H1 (cell line): Measurements from ENCODE around the gene BSND. TPM values are rescaled to one million over a fixed set of nuclear protein-coding genes. Genes with fewer than 3 reads are reported as not detected.

Source experiments
- CREB1 ChIP-seq: IDR thresholded peaks from 2 replicates; pipeline ENCODE4 v1.6.1; 2012; ENCODE audit warnings: inconsistent platforms
- GABPA ChIP-seq: IDR thresholded peaks from 2 replicates; pipeline ENCODE4 v1.6.1; 2011; ENCODE audit warnings: mild to moderate bottlenecking, low read length, moderate library complexity, borderline replicate concordance; ENCODE audit not compliant: insufficient read depth
- MAX ChIP-seq: IDR thresholded peaks from 2 replicates; pipeline ENCODE4 v1.6.1; 2012; ENCODE audit warnings: inconsistent platforms
- RNF2 ChIP-seq: fragments of 200-900, 300-1000 bp; sonication (generic); IDR thresholded peaks from 2 replicates; pipeline ENCODE4 v1.7.1; 2016; ENCODE audit warnings: borderline replicate concordance, low read depth, mild to moderate bottlenecking, antibody characterized with exemption, low read length; ENCODE audit not compliant: poor library complexity, severe bottlenecking; ENCODE audit errors: missing control alignments
- TAF1 ChIP-seq: IDR thresholded peaks from 2 replicates; pipeline ENCODE4 v1.6.1; 2011; ENCODE audit warnings: mild to moderate bottlenecking, low read depth, low read length
- TCF12 ChIP-seq: IDR thresholded peaks from 2 replicates; pipeline ENCODE4 v1.6.1; 2011; ENCODE audit warnings: low read depth, mild to moderate bottlenecking, low read length
- ZNF274 ChIP-seq: IDR thresholded peaks from 2 replicates; pipeline ENCODE4 v1.7.0; 2012; ENCODE audit warnings: low read length, borderline replicate concordance; ENCODE audit errors: extremely low read depth
- polyA plus RNA-seq, 7 experiments: library from polyadenylated mRNA; depleted of rRNA in 3 of 7; stranded (reverse) in 5 of 7; unstranded in 2 of 7; fragments of >200 nt in 5 of 7; fragments of 200-250 nt in 2 of 7; gene quantifications; 1 replicate in 5 of 7; 2 replicates in 1 of 7; 4 replicates in 1 of 7; pipeline versions ENCODE4 v1.2.1 to v1.2.3, GENCODE V29; 2011 to 2013; ENCODE audit warnings: missing spikeins in 2 of 7, mixed read lengths in 2 of 7
- total RNA-seq: library from RNA; stranded (reverse); fragmentation: NEBNext Ultra II Directional; extraction: Animal tissue kit (Norgen Biotek cat#: 25700); gene quantifications from 2 replicates; pipeline ENCODE4 v1.2.1, GENCODE V29; 2021

The BSND gene
- total and polyA plus RNA-seq, 2 of the 8 experiments (the other 6 are each of a cell fraction or from before 2014, with no cell fraction given): 0.43 to 0.68 TPM

GRCh38 chr1:55037733-55038551 is 39.2 kb downstream of the BSND start (continued):
- no peak for TF ChIP-seq RNF2
- TF ChIP-seq TAF1: no peak
- no peak for TF ChIP-seq GABPA
- no peak for TF ChIP-seq ZNF274
- TF ChIP-seq CREB1: no peak
- TF ChIP-seq TCF12: no peak
- TF ChIP-seq MAX: no peak
